Dermis microvascular lymphatic vessel endothelial cell (primary cell): Measurements from ENCODE around the gene CTNND1. TPM values are rescaled to one million over a fixed set of nuclear protein-coding genes. Genes with fewer than 3 reads are reported as not detected.

Source experiments
- total RNA-seq: library from RNA; depleted of rRNA; stranded (reverse); fragments of >200 nt; gene quantifications from 2 replicates; pipeline ENCODE4 v1.2.1, GENCODE V29; 2014

The CTNND1 gene
- total RNA-seq, 1 donor from 2014 or later: 206 TPM

Other genes with a start within 250 kb of the CTNND1 start
- gene SLC43A1, start 246.1 kb upstream of the CTNND1 start, total RNA-seq: 11.0 and 19.0 TPM in 2 replicates
- 34.5 and 64.1 TPM in 2 replicates for gene TIMM10, start 231.0 kb upstream of the CTNND1 start, total RNA-seq
- not detected in 2 replicates for gene SMTNL1, start 224.2 kb upstream of the CTNND1 start, total RNA-seq
- 28.4 and 51.7 TPM in 2 replicates for gene UBE2L6, start 194.1 kb upstream of the CTNND1 start, total RNA-seq
- gene SERPING1, start 164.1 kb upstream of the CTNND1 start, total RNA-seq: 0.51 TPM in 1 of 2 replicates, not detected in the other
- gene YPEL4, start 111.9 kb upstream of the CTNND1 start, total RNA-seq: 0.13 TPM in 2 replicates
- gene CLP1, start 104.0 kb upstream of the CTNND1 start, total RNA-seq: 17.5 and 23.8 TPM in 2 replicates
- 29.7 and 42.1 TPM in 2 replicates for gene ZDHHC5, start 93.7 kb upstream of the CTNND1 start, total RNA-seq
- gene MED19, start 49.6 kb upstream of the CTNND1 start, total RNA-seq: 8.2 and 11.5 TPM in 2 replicates
- gene TMX2, start 49.2 kb upstream of the CTNND1 start, total RNA-seq: 42.1 and 55.6 TPM in 2 replicates
- 72.8 and 83.8 TPM in 2 replicates for gene SELENOH, start 20.3 kb upstream of the CTNND1 start, total RNA-seq
- not detected in 2 replicates for gene BTBD18, start 10.0 kb upstream of the CTNND1 start, total RNA-seq